HFF-Myc (cell line): ENCODE measurements around the gene ATAD2B.

ENCODE experiments used
- DNase-seq: peaks from one replicate; pipeline ENCODE4 v3.0.0-alpha.2; 2011; ENCODE audit warnings: low read depth; ENCODE audit errors: extremely low read depth
- H3K4me3 ChIP-seq: replicated peaks from 2 replicates; pipeline ENCODE4 v1.5.1; 2011; ENCODE audit warnings: low read depth, mild to moderate bottlenecking, control low read depth, low read length
- CTCF ChIP-seq: IDR thresholded peaks from 2 replicates; pipeline ENCODE4 v1.5.1; 2012; ENCODE audit warnings: mild to moderate bottlenecking, low read depth, low read length, control low read depth; ENCODE audit errors: missing control alignments

Gene ATAD2B

GRCh38 chr2:23859234-23859633 lies 67.7 kb downstream of the ATAD2B start:
- no peak overlapping the region for H3K4me3 ChIP-seq
- DNase-seq = no peak
- no peak for TF ChIP-seq CTCF

- no peak overlapping the region for H3K4me3 ChIP-seq
- no peak for DNase-seq
- TF ChIP-seq CTCF = no peak
These were observed 76.2 kb downstream of the ATAD2B start for GRCh38 chr2:23850564-23851256.

- no peak for DNase-seq
- TF ChIP-seq CTCF = no peak
- H3K4me3 ChIP-seq = no peak overlapping the region
These were observed 82.0 kb downstream of the ATAD2B start for GRCh38 chr2:23844905-23845304.

- no peak for DNase-seq
- TF ChIP-seq CTCF = no peak
- H3K4me3 ChIP-seq = no peak overlapping the region
These were observed 83.6 kb downstream of the ATAD2B start for GRCh38 chr2:23843051-23843976.

GRCh38 chr2:23839919-23840578 lies 86.9 kb downstream of the ATAD2B start:
- TF ChIP-seq CTCF = no peak
- no peak for DNase-seq
- no peak overlapping the region for H3K4me3 ChIP-seq

- no peak for TF ChIP-seq CTCF
- DNase-seq = no peak
- no peak overlapping the region for H3K4me3 ChIP-seq
These were observed 87.9 kb downstream of the ATAD2B start for GRCh38 chr2:23838996-23839395.
